T-helper 17 cell (primary cell): ENCODE data around the gene C11orf86. TPM values are rescaled to one million over a fixed set of nuclear protein-coding genes. Genes with fewer than 3 reads are reported as not detected.

Source experiments
- ATAC-seq: fragments of 150-1000 bp; cut with Tn5 transposase; 2 replicates; pipeline ENCODE4 v1.10.0; 2021; ENCODE audit warnings: mild to moderate bottlenecking, moderate library complexity
- DNase-seq, 3 donors: peaks; one replicate each; pipeline versions ENCODE4 v3.0.0 to v3.0.0-alpha.2; 2020 to 2021
- H3K9me3 ChIP-seq: one replicate; pipeline ENCODE4 v1.7.0; 2013; ENCODE audit warnings: low read length, mild to moderate bottlenecking; ENCODE audit not compliant: control insufficient read depth, poor library complexity, severe bottlenecking
- H3K27ac Mint-ChIP-seq: one replicate; pipeline ENCODE4 v1.8.0; 2022; ENCODE audit warnings: mild to moderate bottlenecking, moderate library complexity, mixed read lengths
- H3K27me3 Mint-ChIP-seq: one replicate; pipeline ENCODE4 v1.8.0; 2022; ENCODE audit warnings: mixed read lengths
- H3K36me3 Mint-ChIP-seq: one replicate; pipeline ENCODE4 v1.8.0; 2022; ENCODE audit warnings: low read depth, mixed read lengths
- H3K4me1 Mint-ChIP-seq: one replicate; pipeline ENCODE4 v1.8.0; 2022; ENCODE audit warnings: mild to moderate bottlenecking, mixed read lengths
- H3K4me3 Mint-ChIP-seq: one replicate; pipeline ENCODE4 v1.8.0; 2022; ENCODE audit warnings: mild to moderate bottlenecking, moderate library complexity, mixed read lengths
- total RNA-seq, 4 donors: library from RNA in 2 of 4; stranded (reverse) in 2 of 4; gene quantifications; one replicate each; pipeline ENCODE4 v1.2.3 and lab custom pipeline; 2022 to 2026

C11orf86 gene
- total RNA-seq, 2 donors from 2014 or later: not detected

- Mint-ChIP-seq H3K4me3 (no peak overlapping the region), H3K36me3 (peaks cover 6% of the 10 kb centered on the region), H3K4me1 (peaks cover 5% of the 10 kb centered on the region), H3K27ac (no peak overlapping the region), H3K27me3 (peaks cover 31% of the 10 kb centered on the region)
- H3K9me3 ChIP-seq: no peaks in the 10 kb centered on the region
- DNase-seq: no peak
- peak; percentile 18 for ATAC-seq
Measured at GRCh38 chr11:66970807-66971442, 4.2 kb upstream of the C11orf86 start.

GRCh38 chr11:66971488-66971887 is 3.6 kb upstream of the C11orf86 start:
- H3K36me3 Mint-ChIP-seq: peaks cover 4% of the 10 kb centered on the region
- H3K9me3 ChIP-seq: no peaks in the 10 kb centered on the region
- no peak for ATAC-seq
- no peak overlapping the region for H3K4me3 Mint-ChIP-seq
- H3K27ac Mint-ChIP-seq: no peak overlapping the region
- no peaks in the 10 kb centered on the region for H3K4me1 Mint-ChIP-seq
- no peak for DNase-seq
- H3K27me3 Mint-ChIP-seq: peaks cover 26% of the 10 kb centered on the region

- ATAC-seq (no peak), DNase-seq (no peak)
- no peaks in the 10 kb centered on the region for H3K9me3 ChIP-seq
- Mint-ChIP-seq H3K4me1 (no peaks in the 10 kb centered on the region), H3K4me3 (no peak overlapping the region), H3K36me3 (peaks cover 4% of the 10 kb centered on the region), H3K27ac (no peak overlapping the region), H3K27me3 (peaks cover 26% of the 10 kb centered on the region)
Measured at GRCh38 chr11:66973956-66974580, 1.0 kb upstream of the C11orf86 start.

GRCh38 chr11:66975405-66976027 is 412 bp downstream of the C11orf86 start:
- Mint-ChIP-seq H3K27me3 (peaks cover 24% of the 10 kb centered on the region), H3K4me3 (no peak overlapping the region), H3K4me1 (no peaks in the 10 kb centered on the region), H3K27ac (no peak overlapping the region), H3K36me3 (peaks cover 3% of the 10 kb centered on the region)
- ATAC-seq: no peak
- no peak for DNase-seq
- H3K9me3 ChIP-seq: no peaks in the 10 kb centered on the region

- Mint-ChIP-seq H3K36me3 (no peaks in the 10 kb centered on the region), H3K27me3 (peaks cover 18% of the 10 kb centered on the region), H3K27ac (no peak overlapping the region), H3K4me3 (no peak overlapping the region), H3K4me1 (no peaks in the 10 kb centered on the region)
- no peaks in the 10 kb centered on the region for H3K9me3 ChIP-seq
- no peak for DNase-seq
- no peak for ATAC-seq
Measured at GRCh38 chr11:66976028-66976467, 944 bp downstream of the C11orf86 start.

GRCh38 chr11:66976925-66977324 is 1.8 kb downstream of the C11orf86 start:
- H3K4me1 Mint-ChIP-seq: no peaks in the 10 kb centered on the region
- ATAC-seq (no peak), DNase-seq (no peak)
- H3K27ac Mint-ChIP-seq: no peak overlapping the region
- H3K4me3 Mint-ChIP-seq: no peak overlapping the region
- H3K27me3 Mint-ChIP-seq: peaks cover 13% of the 10 kb centered on the region
- H3K36me3 Mint-ChIP-seq: no peaks in the 10 kb centered on the region
- no peaks in the 10 kb centered on the region for H3K9me3 ChIP-seq

- Mint-ChIP-seq H3K27ac (no peak overlapping the region), H3K4me1 (peaks cover 2% of the 10 kb centered on the region), H3K36me3 (no peaks in the 10 kb centered on the region), H3K4me3 (no peak overlapping the region), H3K27me3 (peaks cover 6% of the 10 kb centered on the region)
- H3K9me3 ChIP-seq: no peaks in the 10 kb centered on the region
- ATAC-seq (no peak), DNase-seq (no peak)
Measured at GRCh38 chr11:66978229-66978628, 3.1 kb downstream of the C11orf86 start.

- no peak for ATAC-seq
Measured at GRCh38 chr11:66978717-66979116, 3.6 kb downstream of the C11orf86 start.

GRCh38 chr11:66979336-66979980 is 4.4 kb downstream of the C11orf86 start:
- Mint-ChIP-seq H3K4me3 (no peak overlapping the region), H3K27me3 (peaks cover 6% of the 10 kb centered on the region), H3K4me1 (peaks cover 2% of the 10 kb centered on the region), H3K36me3 (no peaks in the 10 kb centered on the region), H3K27ac (no peak overlapping the region)
- no peaks in the 10 kb centered on the region for H3K9me3 ChIP-seq
- ATAC-seq (no peak), DNase-seq (no peak)

More at GRCh38 chr11:66978717-66979116, 3.6 kb downstream of the C11orf86 start:
- no peak for DNase-seq
- H3K4me3 Mint-ChIP-seq: no peak overlapping the region
- no peaks in the 10 kb centered on the region for H3K36me3 Mint-ChIP-seq
- H3K9me3 ChIP-seq: no peaks in the 10 kb centered on the region
- H3K27ac Mint-ChIP-seq: no peak overlapping the region
- peaks cover 2% of the 10 kb centered on the region for H3K4me1 Mint-ChIP-seq
- H3K27me3 Mint-ChIP-seq: peaks cover 6% of the 10 kb centered on the region

GRCh38 chr11:66981976-66982578 is 7.0 kb downstream of the C11orf86 start:
- Mint-ChIP-seq H3K27ac (no peak overlapping the region), H3K27me3 (peaks cover 6% of the 10 kb centered on the region), H3K36me3 (peaks cover 3% of the 10 kb centered on the region), H3K4me3 (no peak overlapping the region), H3K4me1 (peaks cover 7% of the 10 kb centered on the region)
- no peaks in the 10 kb centered on the region for H3K9me3 ChIP-seq
- DNase-seq (no peak), ATAC-seq (no peak)

GRCh38 chr11:66983275-66983924 is 8.3 kb downstream of the C11orf86 start:
- DNase-seq (no peak), ATAC-seq (no peak)
- Mint-ChIP-seq H3K27ac (no peak overlapping the region), H3K4me3 (no peak overlapping the region), H3K27me3 (peaks cover 11% of the 10 kb centered on the region), H3K36me3 (peaks cover 5% of the 10 kb centered on the region), H3K4me1 (peaks cover 8% of the 10 kb centered on the region)
- no peaks in the 10 kb centered on the region for H3K9me3 ChIP-seq

- H3K27me3 Mint-ChIP-seq: peaks cover 26% of the 10 kb centered on the region
- peaks cover 8% of the 10 kb centered on the region for H3K4me1 Mint-ChIP-seq
- H3K4me3 Mint-ChIP-seq: no peak overlapping the region
- H3K36me3 Mint-ChIP-seq: peaks cover 5% of the 10 kb centered on the region
- DNase-seq (no peak), ATAC-seq (no peak)
- H3K27ac Mint-ChIP-seq: no peak overlapping the region
- no peaks in the 10 kb centered on the region for H3K9me3 ChIP-seq
Measured at GRCh38 chr11:66985508-66986177, 10.5 kb downstream of the C11orf86 start.
